ACHN (cell line): ENCODE data around the gene KAT7.
A peak's percentile ranks its signal among the peaks of the same experiment; 100 is the strongest.
"Not testable (repeated sequence)": the region's sequence is repeated elsewhere in the genome, so short reads cannot be mapped to it uniquely, and the experiment has no call there.

ENCODE experiments used
- DNase-seq: peaks from one replicate; pipeline ENCODE4 v3.0.0-alpha.2; 2015
- in situ Hi-C: cut with HindIII; loops from 2 replicates; pipeline ENCODE4 v1.10.0; 2017; ENCODE audit warnings: low sequenced_read_pairs, low pct_ligation_motif_present, low pct_unique_long_range_greater_than_20kb

The KAT7 gene

DNA sequence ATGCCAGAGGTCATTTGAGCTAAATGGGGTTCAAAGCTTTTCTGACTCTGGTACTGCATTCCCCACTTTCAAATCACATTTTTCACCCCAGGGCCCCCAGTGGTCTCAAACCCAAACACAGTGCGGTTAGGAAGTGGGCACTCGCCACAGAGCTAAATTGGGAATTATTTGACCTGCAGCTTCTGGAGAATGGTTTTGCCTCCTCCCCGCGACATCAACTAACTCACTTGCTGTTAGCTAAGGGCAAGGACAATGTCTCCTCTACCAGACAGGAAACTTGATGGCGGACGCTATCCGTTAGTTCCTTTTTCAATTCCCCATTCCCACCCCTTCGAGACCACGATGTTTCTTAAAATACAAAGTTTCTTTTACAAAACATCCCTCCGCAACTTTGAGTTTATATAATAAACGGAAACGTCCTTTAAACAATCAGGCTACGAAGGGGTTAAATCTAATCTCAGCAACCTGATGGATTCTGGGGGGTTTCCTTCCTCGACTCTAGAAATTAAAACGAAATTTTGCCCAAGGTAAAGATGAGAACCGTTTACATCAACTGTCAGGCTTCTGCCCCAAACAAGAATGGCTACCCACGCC, 500 bp upstream of the KAT7 start:
- in situ Hi-C loops = no loop called here
- DNase-seq = no peak

DNA sequence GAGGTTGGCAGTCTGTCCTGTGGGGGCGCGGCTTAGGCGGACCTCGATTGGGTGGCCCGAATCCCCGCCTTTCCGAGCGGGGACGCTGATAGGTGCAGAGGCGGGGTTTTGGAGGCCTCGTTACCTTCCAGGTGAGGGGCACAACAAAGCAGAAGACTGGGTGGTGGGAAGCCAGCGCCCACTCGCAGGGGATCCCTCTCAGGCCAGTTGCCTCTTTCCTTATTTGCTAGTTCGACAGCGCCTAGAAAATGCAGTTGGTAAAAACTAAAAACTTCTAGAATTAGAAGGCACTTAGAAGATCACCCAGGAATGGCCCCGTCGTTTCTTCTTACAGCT, 730 bp downstream of the KAT7 start:
- in situ Hi-C loops = no loop called here
- no peak for DNase-seq

DNA sequence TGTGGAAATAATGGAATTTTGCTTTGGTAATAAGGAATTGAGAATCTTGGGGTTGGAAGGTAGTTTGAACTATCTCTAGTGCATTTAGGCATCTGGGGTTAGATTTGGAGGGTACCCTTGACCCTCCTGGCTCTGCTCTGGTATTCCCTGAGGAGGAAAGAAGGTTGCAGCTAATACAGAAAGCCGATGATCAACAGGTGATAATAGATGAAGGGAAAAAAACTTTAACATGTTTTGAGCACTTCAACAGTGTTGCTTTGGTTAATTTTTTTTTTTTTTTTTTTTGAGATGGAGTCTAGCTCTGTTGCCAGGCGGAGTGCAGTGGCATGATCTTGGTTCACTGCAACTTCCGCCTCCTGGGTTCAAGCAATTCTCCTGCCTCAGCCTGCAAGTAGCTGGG, 4.8 kb downstream of the KAT7 start:
- no peak for DNase-seq
- in situ Hi-C loops = no loop called here

DNA sequence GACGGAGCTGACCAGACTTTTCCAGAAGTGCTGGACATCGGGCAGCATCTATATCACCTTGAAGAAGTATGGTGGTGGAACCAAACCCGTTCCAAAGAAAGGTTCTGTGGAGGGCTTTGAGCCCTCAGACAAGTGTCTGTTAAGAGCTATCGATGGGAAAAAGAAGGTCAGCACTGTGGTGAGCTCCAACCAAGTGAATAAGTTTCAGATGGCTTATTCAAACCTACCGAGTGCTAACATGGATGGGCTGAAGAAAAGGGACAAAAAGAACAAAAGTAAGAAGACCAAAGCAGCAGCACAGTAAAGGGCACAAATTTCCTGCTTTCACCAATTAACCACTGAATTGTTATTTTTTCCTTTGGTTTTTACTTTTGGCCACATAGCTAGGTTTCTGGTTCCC, 6.9 kb downstream of the KAT7 start:
- in situ Hi-C loops = no loop called here
- no peak for DNase-seq

DNA sequence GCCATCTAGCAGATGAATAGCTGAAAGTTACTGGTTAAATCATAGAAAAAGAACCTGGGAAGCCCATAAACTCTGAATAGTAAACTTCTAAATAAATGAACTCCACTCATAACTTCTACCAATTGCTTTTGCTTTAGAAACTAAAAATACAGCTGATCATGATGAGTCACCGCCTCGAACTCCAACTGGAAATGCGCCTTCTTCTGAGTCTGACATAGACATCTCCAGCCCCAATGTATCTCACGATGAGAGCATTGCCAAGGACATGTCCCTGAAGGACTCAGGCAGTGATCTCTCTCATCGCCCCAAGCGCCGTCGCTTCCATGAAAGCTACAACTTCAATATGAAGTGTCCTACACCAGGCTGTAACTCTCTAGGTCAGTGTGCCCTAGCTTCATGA, 9.7 kb downstream of the KAT7 start:
- in situ Hi-C loops = no loop called here
- no peak for DNase-seq

DNA sequence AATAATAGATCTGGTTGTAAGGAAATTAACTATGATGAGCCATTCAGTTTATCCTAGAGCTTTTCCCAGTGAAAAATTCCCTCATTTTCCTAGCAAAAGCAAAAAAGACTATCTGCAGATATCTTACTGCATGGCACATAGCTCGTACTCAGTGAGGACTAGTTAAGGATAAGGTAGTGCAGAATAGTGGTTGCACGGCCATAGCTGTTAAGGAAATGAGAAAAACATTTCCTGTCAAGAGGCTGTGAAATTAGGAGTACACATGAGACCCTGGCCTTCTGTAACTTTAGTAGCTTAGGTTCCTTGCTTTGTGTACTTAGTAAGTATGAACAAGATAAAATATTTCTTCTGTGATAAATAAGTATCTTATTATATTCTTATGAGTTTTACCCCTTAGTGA, 10.3 kb downstream of the KAT7 start:
- in situ Hi-C loops = no loop called here
- no peak for DNase-seq

DNA sequence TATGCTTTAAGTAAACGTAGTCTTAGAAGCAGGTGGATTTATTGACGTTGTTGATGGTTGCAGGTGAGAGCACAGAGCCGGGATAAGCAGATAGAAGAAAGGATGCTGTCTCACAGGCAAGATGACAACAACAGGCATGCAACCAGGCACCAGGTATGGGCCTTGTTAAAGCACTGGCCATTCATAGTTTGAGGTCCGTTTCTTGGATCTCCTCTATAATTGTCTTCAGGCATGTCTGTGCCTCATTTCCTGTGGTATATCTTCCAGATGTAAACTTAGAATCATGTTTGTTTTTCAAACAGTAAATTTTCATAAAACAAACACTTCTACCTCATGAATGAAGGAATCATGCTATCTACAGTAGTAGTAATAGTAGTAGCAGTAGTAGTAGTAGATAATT, 20.6 kb downstream of the KAT7 start:
- in situ Hi-C loops = no loop called here
- no peak for DNase-seq

DNA sequence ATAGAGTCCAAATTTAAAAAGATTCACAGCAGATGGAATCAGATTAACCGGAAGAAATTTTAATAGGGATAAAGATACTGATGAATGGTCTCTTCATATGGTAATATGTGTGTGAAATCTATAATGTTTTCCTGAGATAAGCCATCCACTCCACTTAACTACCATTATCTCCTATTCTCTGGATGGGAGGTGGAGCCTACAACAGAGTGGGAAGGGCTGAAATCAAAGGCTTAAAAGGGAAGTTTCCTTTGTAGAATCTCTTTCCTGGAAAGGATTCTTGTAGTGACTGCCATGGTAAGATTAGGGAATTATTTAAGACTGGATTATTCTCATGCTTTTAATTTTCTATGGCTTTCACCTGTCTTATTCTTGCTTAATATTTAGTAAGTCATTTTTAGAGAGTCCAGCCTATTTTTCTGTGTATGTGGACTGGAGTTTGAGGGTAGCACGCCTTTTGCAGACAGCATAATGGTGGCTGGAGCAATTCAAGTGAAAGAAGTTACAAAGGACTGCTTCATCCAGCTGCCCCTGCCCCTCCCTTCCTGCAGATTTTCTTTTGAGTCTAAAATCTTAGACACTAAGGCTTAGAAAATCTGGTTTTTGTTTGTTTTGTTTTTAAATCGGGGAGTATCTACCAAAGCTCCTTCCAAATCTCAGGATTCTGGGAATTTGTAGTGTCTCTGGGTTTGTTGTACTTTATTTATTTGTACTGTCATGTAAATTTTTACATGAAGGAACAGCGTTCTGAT, 26.5 kb downstream of the KAT7 start:
- no peak for DNase-seq
- in situ Hi-C loops = no loop called here

DNA sequence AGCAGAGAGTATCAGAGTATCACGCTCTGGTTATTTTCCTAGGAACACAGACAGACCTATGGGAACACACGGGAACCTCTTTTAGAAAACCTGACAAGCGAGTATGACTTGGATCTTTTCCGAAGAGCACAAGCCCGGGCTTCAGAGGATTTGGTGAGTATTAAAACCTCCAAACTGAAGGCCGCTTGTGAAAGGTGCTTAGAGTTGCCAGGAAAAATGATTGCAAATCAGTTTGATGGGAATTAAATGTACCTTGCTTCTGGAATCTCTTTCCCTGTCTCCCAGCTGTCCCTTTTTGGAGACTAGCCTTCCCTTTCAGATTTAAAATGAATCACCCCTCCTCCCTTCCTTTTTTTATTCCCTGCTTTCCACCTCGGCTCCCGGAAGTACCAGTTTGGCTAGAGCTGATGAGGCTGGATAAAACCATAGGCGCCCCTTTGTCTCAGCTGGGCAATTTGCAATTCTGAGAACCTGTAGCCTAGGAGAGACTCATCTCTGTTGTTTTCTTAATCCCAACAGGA, 27.3 kb downstream of the KAT7 start:
- in situ Hi-C loops = no loop called here
- DNase-seq = no peak

DNA sequence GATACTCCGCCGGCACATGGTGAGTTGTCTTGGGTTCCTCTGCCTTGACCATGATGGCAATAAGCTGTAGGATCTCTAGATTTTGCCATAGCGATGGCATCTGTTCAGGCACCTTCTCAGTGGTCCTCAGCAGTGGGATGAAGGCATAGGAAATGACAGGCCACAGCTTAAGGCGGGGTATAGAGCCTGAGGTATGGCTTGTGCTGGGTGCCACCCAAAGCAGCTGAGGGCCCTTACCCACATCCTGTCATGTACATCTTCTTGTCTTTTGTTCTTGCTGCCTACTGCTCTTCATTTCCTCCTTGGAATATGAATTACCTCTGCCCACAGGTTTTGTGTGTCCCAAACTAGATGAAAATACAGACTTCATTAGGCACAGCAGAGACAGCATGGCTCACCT, 29.5 kb downstream of the KAT7 start:
- DNase-seq = no peak
- in situ Hi-C loops = no loop called here

DNA sequence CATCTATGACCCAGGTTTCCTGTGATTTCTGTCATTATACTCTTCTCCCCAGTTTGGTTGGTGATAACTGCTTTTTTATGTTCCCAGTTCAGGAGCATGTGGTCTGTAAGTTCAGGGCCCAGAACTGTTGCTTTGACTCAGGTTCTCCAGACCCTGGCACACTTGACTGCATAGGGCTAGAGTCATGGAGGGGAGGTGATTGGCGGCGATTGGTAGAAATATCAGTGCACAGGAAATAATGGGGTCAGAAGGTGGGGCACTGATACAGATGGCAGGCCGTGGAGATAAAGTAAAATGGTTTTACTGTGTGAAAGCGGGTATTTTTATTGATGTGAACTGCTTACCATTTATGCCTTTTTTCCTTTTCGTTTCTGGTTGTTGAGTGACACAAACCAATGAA, 30.7 kb downstream of the KAT7 start:
- no peak for DNase-seq
- in situ Hi-C loops = no loop called here

DNA sequence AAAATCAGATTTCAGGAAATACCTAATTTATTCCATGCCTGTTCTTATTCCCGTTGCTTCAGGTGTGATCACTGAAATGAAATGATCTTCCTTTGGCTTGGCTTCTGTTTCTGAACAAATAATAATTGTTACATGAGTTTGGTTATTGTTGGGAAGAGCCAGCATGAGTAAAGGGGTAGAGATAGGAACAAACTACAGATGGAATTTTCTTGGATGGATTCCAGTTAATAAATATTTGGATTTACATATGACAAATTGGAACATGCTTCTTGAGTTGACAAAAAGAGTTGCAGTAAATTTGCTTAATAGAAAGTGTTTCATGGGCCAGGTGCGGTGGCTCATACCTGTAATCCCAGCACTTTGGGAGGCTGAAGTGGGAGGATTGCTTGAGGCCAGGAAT, 31.2 kb downstream of the KAT7 start:
- no peak for DNase-seq
- in situ Hi-C loops = no loop called here

DNA sequence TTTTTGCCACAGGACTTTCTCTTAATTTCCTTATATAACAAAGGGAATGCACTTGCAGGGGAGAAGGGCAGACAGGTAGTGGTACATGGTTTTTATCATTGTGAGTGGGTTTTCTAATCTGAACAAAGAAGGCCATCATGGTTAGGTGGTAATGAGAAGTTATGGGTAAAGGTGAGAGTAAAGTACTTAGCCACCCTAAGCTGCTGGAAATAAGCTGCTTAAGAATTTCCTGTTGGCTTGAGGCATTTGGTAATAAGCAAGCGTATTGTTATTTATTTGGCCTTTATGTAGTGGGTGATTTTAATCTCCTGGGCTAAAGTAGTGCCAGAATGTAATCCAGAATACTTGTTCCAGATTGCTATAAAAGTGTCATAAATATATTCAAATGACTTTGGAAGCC, 32.3 kb downstream of the KAT7 start:
- no peak for DNase-seq
- in situ Hi-C loops = no loop called here

DNA sequence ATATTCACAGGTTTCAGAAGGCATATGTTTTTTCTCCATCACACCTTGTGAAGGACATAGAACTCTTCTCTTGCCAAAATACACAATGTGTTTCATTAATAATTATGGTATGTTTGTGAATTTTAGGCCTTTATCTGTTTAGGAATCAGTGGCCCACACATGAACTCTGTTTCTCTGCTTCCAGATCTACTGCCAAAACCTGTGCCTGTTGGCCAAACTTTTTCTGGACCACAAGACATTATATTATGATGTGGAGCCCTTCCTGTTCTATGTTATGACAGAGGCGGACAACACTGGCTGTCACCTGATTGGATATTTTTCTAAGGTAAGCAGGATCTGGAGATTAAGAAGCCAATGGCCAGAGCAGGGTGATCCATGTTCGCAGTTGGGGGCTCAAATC, 33.0 kb downstream of the KAT7 start:
- in situ Hi-C loops = no loop called here
- DNase-seq = no peak

DNA sequence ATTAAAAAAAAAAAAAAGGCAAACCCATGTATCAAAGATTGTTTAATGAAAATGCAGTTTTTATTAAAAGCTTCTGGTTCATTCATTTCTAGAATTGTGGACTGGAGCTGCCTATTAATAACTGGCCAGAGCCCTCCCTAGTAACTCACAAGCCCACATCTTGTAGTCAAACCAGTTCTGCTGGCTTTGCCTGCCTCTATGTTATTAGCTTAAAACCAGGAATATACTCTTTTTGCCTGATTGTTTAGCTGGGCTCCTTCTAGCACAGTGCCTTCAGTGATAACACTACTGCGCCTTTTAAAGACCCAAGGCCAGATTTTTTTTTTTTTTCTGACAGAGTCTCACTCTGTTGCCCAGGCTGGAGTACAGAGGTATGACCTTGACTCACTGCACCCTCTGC, 33.4 kb downstream of the KAT7 start:
- no peak for DNase-seq
- in situ Hi-C loops = no loop called here

DNA sequence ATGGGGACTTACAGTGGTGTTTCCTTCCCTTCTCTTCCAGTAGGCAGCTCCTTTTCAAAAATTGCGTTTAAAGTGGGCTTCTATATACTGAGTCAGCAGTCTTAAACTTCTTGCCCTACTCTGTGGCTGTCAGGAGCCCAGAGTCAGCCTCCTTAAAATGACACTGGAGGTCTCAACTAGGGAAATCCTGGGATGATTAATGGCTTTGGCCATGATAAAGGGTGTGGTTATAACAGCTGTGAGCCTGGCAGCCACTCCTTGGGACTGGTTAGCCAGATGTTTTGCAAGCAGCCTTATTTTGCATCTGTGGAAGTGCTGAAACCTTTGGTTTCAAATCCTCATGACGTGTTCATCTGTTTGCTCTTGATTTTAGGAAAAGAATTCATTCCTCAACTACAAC, 34.3 kb downstream of the KAT7 start:
- in situ Hi-C loops = no loop called here
- no peak for DNase-seq

DNA sequence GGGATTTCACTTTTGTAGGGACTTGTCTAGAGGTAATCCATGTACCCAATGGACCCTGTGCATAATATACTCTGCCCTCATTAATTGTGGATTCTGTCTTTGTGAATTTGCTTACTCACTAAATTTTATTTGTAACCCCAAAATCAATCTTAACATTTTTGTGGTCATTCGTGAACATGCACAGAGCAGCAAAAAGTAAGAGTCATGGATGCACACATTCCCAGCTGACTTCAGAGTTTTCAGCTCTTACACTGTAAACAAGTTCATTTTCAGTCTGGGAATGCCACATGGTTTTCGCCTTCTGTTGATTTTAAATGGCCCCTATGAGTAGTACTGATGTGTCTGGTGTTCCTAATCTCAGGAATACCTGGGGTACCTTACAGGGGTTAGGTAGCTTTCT, 35.1 kb downstream of the KAT7 start:
- DNase-seq = no peak
- in situ Hi-C loops = no loop called here

DNA sequence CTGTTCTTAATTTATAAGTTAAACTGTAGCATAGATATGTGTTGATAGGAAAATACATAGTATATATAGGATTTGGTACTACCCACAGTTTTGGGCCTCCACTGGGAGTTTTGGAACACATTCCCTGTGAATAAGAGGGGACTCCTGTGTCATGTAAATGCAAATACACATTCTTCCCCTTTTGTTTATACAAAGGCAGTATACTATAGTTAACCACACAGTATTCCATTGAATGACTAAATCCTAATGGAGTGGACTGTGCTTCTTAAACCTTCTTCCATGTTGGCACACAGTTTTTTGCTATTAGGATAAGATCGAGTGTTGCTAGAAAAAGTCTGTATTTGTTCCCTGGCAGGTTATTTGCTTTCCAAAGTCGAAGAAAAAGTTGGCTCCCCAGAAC, 37.2 kb downstream of the KAT7 start:
- in situ Hi-C loops = no loop called here
- DNase-seq = no peak

DNA sequence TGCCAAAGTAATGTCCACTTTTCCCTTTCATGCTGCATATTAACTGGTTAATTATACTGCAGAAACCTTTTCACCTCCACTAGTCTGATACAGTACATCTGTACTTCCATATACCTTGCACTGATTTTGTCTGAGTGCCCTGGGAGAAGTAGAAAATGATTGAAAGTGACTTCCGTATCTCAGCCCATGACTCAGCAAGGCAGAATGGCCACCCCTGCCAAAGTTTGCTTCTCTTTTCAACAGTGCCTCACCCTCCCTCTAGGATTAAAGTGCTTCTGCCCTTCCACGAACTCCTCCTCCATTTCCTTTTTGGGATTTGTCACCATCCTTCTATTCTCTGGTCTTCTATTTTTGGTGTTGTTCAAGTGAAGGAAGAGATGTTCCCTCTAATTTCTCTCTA, 39.8 kb downstream of the KAT7 start:
- peak; percentile 17 for DNase-seq
- in situ Hi-C loops = not testable (repeated sequence)

DNA sequence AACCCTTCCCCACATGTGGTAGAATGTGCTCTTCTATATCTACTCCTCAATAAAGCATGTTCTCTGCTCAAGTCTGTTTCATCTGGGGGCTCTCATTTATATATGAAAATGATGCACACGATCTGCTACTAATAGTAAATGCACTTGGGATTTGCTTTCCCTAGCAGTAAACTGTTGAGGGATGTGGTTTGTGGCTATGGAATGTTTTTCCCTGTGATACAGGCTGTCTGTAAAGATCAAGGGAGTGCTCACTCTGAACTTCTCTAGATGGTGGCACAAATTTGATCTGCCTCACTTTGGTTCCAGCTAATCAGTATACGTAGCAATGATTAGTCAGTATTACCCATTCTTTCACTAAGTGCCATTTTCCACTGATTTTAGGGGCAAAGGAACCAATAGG, 40.5 kb downstream of the KAT7 start:
- no peak for DNase-seq
- in situ Hi-C loops = no loop called here

DNA sequence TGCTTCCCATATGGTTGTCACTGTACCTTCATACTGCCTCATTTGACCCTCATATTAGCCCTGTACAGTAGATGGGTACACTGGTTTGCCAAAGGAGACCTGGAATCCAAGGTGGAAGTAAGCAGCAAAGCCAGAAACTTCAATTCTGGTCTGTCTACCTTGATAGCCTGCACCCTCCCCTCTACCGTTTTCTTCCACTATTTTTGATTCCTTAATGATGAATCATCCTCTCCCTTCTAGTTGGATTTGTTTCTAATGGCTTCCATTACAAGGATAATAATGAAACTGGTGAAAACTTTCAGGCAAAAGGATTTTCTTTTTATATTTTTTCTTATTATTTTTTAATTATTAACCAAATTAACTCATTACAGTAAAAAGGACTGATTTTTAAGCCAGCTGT, 42.1 kb downstream of the KAT7 start:
- DNase-seq = peak; percentile 65
- in situ Hi-C loops = no loop called here
